MCF 10A (cell line): Measurements from ENCODE around the gene CYFIP1. TPM values are rescaled to one million over a fixed set of nuclear protein-coding genes. Genes with fewer than 3 reads are reported as not detected.

Source experiments
- BruUV-seq: library from RNA; stranded (reverse); fragments of 400-500 nt; replicated peaks from 2 replicates; lab custom pipeline; 2021; lab: Mats Ljungman, UMichigan
- CTCF ChIA-PET: fragments of 300-600 bp; sonication (Branson Sonifier 250); formaldehyde crosslinking; extraction: SDS; loops from one replicate; lab custom pipeline; 2021; ENCODE audit warnings: antibody characterized with exemption, inconsistent platforms; lab: Yijun Ruan, JAX
- POLR2A ChIA-PET: fragments of 300-600, 350-650 bp; sonication (Branson Sonifier 250); formaldehyde crosslinking; extraction: SDS; loops from one replicate; lab custom pipeline; 2020; ENCODE audit warnings: antibody characterized with exemption, inconsistent platforms; lab: Yijun Ruan, JAX
- DNase-seq: peaks from one replicate; pipeline ENCODE4 v3.0.0-alpha.2; 2018; ENCODE audit not compliant: unreplicated experiment
- H3K27ac Mint-ChIP-seq: one replicate; pipeline ENCODE4 v1.8.0; 2022; ENCODE audit warnings: mild to moderate bottlenecking, low read depth, mixed read lengths; ENCODE audit not compliant: unreplicated experiment
- H3K27me3 Mint-ChIP-seq: one replicate; pipeline ENCODE4 v1.8.0; 2022; ENCODE audit warnings: mixed read lengths; ENCODE audit not compliant: insufficient read depth, unreplicated experiment
- H3K36me3 Mint-ChIP-seq: one replicate; pipeline ENCODE4 v1.8.0; 2022; ENCODE audit warnings: mild to moderate bottlenecking, moderate library complexity, mixed read lengths; ENCODE audit not compliant: insufficient read depth, unreplicated experiment
- H3K4me1 Mint-ChIP-seq: one replicate; pipeline ENCODE4 v1.8.0; 2022; ENCODE audit warnings: mixed read lengths; ENCODE audit not compliant: insufficient read depth, unreplicated experiment
- H3K4me3 Mint-ChIP-seq: one replicate; pipeline ENCODE4 v1.8.0; 2022; ENCODE audit warnings: mild to moderate bottlenecking, moderate library complexity, mixed read lengths; ENCODE audit not compliant: unreplicated experiment
- H3K9me3 Mint-ChIP-seq: one replicate; pipeline ENCODE4 v1.8.0; 2022; ENCODE audit warnings: mixed read lengths; ENCODE audit not compliant: unreplicated experiment
- intact Hi-C: fragments of 100-400 bp; cut with micrococcal nuclease; formaldehyde crosslinking; loops from 2 replicates; pipeline ENCODE4 v1.14.1; 2022
- total RNA-seq: library from RNA; stranded (reverse); gene quantifications from 2 replicates; pipeline ENCODE4 v1.2.3, GENCODE V29; 2022
- TF ChIP-seq, protein P1 (sequence below): fragments of 200-600 bp; IDR thresholded peaks from one replicate; pipeline ENCODE4 v1.8.0; 2022; ENCODE audit warnings: antibody characterized with exemption, mild to moderate bottlenecking; ENCODE audit not compliant: unreplicated experiment

Gene CYFIP1
- total RNA-seq, 1 experiment from 2014 or later: 99.1 TPM

DNA sequence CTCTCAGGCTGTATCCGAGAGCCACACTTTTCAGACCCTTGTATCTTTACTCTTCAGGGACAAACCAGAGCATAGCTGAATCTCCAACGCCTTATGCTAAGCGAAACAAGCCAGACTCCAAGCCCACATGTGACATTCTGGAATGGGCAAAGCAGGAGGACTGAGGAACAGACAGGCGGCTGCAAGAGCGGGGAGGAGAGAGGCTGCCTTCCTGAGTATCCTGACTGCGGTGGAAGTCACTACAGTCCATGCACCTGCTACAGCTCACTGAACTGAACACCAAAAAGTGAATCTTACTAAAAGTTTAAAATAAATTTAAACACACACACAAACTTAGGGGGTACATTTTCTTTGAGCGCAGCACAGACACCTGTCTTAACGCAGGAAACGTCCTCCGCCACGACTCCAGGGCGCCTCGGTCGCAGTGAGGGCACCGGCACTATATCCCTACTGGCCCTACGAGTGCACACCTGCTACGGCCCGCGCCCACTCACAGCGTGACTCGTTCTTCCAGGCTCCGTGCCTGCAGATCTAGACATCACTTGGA lies 1.4 kb downstream of the CYFIP1 start:
- Mint-ChIP-seq H3K27ac (peak overlapping the region; percentile 86), H3K36me3 (no peaks in the 10 kb centered on the region), H3K9me3 (no peaks in the 10 kb centered on the region), H3K4me1 (no peaks in the 10 kb centered on the region), H3K27me3 (no peaks in the 10 kb centered on the region), H3K4me3 (peak overlapping the region; percentile 95)
- no TSS peak for BruUV-seq
- intact Hi-C loops: loop anchor here (5.0 kb wide), 1 partner anchor 46 kb away; no protein-coding TSS in a partner anchor
- ChIA-PET CTCF (interaction anchor here (0.5 to 0.6 kb wide), 2 partner anchors 51 to 399 kb away, joined by 3 to 4 read pairs; no protein-coding TSS in a partner anchor), POLR2A (interaction anchor here (0.7 to 3.1 kb wide), 9 partner anchors 10 to 141 kb away, joined by 3 to 29 read pairs (median 6); partner anchors contain the start of gene TUBGCP5)
- TF ChIP-seq, protein P1, sequence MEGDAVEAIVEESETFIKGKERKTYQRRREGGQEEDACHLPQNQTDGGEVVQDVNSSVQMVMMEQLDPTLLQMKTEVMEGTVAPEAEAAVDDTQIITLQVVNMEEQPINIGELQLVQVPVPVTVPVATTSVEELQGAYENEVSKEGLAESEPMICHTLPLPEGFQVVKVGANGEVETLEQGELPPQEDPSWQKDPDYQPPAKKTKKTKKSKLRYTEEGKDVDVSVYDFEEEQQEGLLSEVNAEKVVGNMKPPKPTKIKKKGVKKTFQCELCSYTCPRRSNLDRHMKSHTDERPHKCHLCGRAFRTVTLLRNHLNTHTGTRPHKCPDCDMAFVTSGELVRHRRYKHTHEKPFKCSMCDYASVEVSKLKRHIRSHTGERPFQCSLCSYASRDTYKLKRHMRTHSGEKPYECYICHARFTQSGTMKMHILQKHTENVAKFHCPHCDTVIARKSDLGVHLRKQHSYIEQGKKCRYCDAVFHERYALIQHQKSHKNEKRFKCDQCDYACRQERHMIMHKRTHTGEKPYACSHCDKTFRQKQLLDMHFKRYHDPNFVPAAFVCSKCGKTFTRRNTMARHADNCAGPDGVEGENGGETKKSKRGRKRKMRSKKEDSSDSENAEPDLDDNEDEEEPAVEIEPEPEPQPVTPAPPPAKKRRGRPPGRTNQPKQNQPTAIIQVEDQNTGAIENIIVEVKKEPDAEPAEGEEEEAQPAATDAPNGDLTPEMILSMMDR: no peak
- no peak for DNase-seq

DNA sequence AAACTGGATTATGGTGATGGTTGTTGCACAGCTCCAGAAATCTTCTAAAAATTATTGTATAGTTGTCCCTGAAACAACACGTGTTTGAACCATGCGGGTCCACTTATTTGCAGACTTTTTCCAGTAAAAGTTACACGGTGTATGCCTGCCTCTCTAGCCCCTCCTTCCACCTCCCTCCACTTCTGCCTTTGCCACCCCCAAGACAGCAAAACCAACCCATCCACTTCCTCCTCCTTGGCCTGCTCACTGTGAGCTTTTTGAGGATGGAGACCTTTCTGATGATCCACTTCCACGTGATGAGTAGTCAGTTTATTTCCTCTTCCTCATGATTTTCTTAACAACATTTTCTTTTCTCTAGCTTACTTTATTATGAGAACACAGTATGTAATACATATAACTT lies 5.4 kb downstream of the CYFIP1 start:
- no peak overlapping the region for H3K27ac Mint-ChIP-seq
- H3K9me3 Mint-ChIP-seq: no peaks in the 10 kb centered on the region
- intact Hi-C loops: loop anchor here (5.0 kb wide), 1 partner anchor 42 kb away; no protein-coding TSS in a partner anchor
- no TSS peak for BruUV-seq
- H3K27me3 Mint-ChIP-seq: no peaks in the 10 kb centered on the region
- CTCF ChIA-PET: no interaction called here
- POLR2A ChIA-PET: no interaction called here
- peaks cover 5% of the 10 kb centered on the region for H3K36me3 Mint-ChIP-seq
- H3K4me3 Mint-ChIP-seq: no peak overlapping the region
- TF ChIP-seq, protein P1: no peak
- H3K4me1 Mint-ChIP-seq: no peaks in the 10 kb centered on the region
- no peak for DNase-seq

DNA sequence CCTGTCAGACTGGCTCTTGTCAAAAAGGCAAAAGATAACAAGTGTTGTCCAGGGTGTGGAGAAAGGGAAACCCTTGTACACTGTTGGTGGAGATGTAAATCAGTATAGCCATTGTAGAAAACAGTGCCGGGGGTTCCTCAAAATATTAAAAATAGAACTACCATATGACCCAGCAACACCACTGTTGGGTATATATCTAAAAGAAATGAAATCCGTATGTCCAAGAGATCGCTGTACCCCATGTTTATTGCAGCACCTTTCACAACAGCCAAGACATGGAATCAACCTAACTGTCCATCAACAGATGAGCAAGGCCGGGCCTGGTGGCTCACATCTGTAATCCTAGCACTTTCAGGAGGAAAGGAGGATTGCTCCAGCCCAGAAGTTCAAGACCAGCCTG lies 6.2 kb downstream of the CYFIP1 start:
- POLR2A ChIA-PET: no interaction called here
- H3K9me3 Mint-ChIP-seq: no peaks in the 10 kb centered on the region
- DNase-seq: no peak
- intact Hi-C loops: no loop called here
- no peak overlapping the region for H3K4me3 Mint-ChIP-seq
- BruUV-seq: no TSS peak
- TF ChIP-seq, protein P1: no peak
- no peaks in the 10 kb centered on the region for H3K4me1 Mint-ChIP-seq
- H3K27me3 Mint-ChIP-seq: no peaks in the 10 kb centered on the region
- H3K27ac Mint-ChIP-seq: no peak overlapping the region
- CTCF ChIA-PET: interaction anchor here (0.6 kb wide), 1 partner anchor 10 kb away, joined by 3 read pairs; no protein-coding TSS in a partner anchor
- H3K36me3 Mint-ChIP-seq: peaks cover 5% of the 10 kb centered on the region

DNA sequence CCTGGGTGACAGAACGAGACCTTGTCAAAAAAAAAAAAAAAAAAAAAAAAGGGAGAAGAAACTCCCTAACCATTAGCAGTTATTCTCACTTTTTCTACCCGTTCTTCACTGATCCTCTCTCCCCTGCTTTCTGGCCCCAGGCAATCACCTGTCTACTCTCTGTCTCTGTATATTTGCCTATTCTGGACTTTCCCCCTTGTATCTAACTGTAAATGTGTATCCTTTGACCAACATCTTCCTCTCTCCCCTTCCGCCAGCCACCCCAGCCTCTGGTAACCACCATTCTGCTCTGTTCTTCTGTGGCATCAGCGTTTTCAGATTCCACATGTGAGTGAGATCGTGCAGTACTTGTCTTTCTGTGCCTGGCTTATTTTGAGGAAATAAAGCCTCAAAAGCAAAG lies 6.9 kb downstream of the CYFIP1 start:
- peaks cover 5% of the 10 kb centered on the region for H3K4me1 Mint-ChIP-seq
- intact Hi-C loops: no loop called here
- no peak overlapping the region for H3K4me3 Mint-ChIP-seq
- H3K27me3 Mint-ChIP-seq: no peaks in the 10 kb centered on the region
- TF ChIP-seq, protein P1: no peak
- no peak overlapping the region for H3K27ac Mint-ChIP-seq
- H3K9me3 Mint-ChIP-seq: no peaks in the 10 kb centered on the region
- ChIA-PET CTCF (no interaction called here), POLR2A (no interaction called here)
- H3K36me3 Mint-ChIP-seq: peaks cover 5% of the 10 kb centered on the region
- DNase-seq: no peak
- no TSS peak for BruUV-seq
